Fibroblast of lung (primary cell): ENCODE data around the gene ERFE.

Experiments
- CTCF ChIP-seq, 2 donors: IDR thresholded peaks in 1 of 2; conservative IDR thresholded peaks in 1 of 2; 1 replicate in 1 of 2; 2 replicates in 1 of 2; pipeline ENCODE4 v1.5.1; 2011 to 2012; ENCODE audit warnings: low read length in 2 of 2, control low read depth in 1 of 2, inconsistent platforms in 1 of 2, low read depth in 1 of 2, mild to moderate bottlenecking in 1 of 2
- EZH2 ChIP-seq: IDR thresholded peaks from 2 replicates; pipeline ENCODE4 v1.5.1; 2012; ENCODE audit warnings: low read length, control low read depth, mild to moderate bottlenecking; ENCODE audit errors: missing control alignments

- no peak for TF ChIP-seq CTCF (conservative IDR thresholded peaks at IDR 0.05 in 1 of 2, IDR thresholded peaks at IDR 0.05 in 1 of 2; ENCODE audit: low read depth in 1 of 2, low read length in 2 of 2)
- no peak for TF ChIP-seq EZH2
Observed at GRCh38 chr2:238144262-238144661, 14.5 kb upstream of the ERFE start.
